HEK293 (cell line): ENCODE results near the gene RSPO4.

ENCODE experiments used
- ZNF133 ChIP-seq: fragments of 450-650 bp; formaldehyde crosslinking; IDR thresholded peaks from 2 replicates; pipeline ENCODE4 v1.5.1; 2016; ENCODE audit warnings: missing biosample characterization, missing genetic modification characterization
- ZNF175 ChIP-seq: fragments of 450-650 bp; formaldehyde crosslinking; IDR thresholded peaks from 2 replicates; pipeline ENCODE4 v1.5.1; 2016; ENCODE audit warnings: missing biosample characterization, missing genetic modification characterization
- ZNF416 ChIP-seq: fragments of 450-650 bp; formaldehyde crosslinking; IDR thresholded peaks from 2 replicates; pipeline ENCODE4 v1.5.1; 2016; ENCODE audit warnings: missing biosample characterization, missing genetic modification characterization
- ZNF830 ChIP-seq: fragments of 450-650 bp; IDR thresholded peaks from 2 replicates; pipeline ENCODE4 v1.5.0; 2018; ENCODE audit warnings: missing biosample characterization, missing genetic modification characterization, low read depth, mild to moderate bottlenecking, moderate library complexity
- TF ChIP-seq, protein P1 (sequence below): fragments of 450-650 bp; formaldehyde crosslinking; IDR thresholded peaks from 2 replicates; pipeline ENCODE4 v1.5.1; 2017; ENCODE audit warnings: missing biosample characterization, missing genetic modification characterization
- TF ChIP-seq, protein P2 (sequence below): fragments of 450-650 bp; formaldehyde crosslinking; IDR thresholded peaks from 2 replicates; pipeline ENCODE4 v1.5.1; 2016; ENCODE audit warnings: missing biosample characterization, missing genetic modification characterization
- TF ChIP-seq, protein P3 (sequence below): fragments of 450-650 bp; formaldehyde crosslinking; IDR thresholded peaks from 2 replicates; pipeline ENCODE4 v1.5.1; 2016; ENCODE audit warnings: missing biosample characterization, missing genetic modification characterization, low read depth
- TF ChIP-seq, protein P4 (sequence below): fragments of 450-650 bp; formaldehyde crosslinking; IDR thresholded peaks from 2 replicates; pipeline ENCODE4 v1.5.1; 2016; ENCODE audit warnings: missing biosample characterization, missing genetic modification characterization

DNA sequence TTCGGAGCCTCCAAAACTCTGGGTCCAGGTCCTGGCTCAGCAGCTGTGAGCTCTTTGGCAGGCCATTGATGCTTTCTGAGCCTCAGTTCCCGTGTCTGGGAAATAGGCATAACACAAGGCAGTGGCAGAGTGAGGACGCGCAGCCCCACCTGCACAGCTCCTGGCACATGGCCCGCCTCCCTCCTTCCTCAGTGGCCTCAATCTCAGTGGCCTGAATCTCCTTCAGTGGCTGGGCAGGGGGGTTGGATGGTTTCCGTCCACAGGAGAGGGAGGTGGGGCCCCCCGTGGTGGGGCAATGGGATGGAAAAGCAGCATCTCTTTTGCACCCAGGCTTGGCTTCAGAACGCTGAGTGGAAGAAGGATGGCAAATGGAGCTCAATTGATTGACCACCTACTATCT is 5.1 kb downstream of the RSPO4 start:
- TF ChIP-seq, protein P1, sequence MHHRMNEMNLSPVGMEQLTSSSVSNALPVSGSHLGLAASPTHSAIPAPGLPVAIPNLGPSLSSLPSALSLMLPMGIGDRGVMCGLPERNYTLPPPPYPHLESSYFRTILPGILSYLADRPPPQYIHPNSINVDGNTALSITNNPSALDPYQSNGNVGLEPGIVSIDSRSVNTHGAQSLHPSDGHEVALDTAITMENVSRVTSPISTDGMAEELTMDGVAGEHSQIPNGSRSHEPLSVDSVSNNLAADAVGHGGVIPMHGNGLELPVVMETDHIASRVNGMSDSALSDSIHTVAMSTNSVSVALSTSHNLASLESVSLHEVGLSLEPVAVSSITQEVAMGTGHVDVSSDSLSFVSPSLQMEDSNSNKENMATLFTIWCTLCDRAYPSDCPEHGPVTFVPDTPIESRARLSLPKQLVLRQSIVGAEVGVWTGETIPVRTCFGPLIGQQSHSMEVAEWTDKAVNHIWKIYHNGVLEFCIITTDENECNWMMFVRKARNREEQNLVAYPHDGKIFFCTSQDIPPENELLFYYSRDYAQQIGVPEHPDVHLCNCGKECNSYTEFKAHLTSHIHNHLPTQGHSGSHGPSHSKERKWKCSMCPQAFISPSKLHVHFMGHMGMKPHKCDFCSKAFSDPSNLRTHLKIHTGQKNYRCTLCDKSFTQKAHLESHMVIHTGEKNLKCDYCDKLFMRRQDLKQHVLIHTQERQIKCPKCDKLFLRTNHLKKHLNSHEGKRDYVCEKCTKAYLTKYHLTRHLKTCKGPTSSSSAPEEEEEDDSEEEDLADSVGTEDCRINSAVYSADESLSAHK (tag by site-specific recombination), result no peak
- TF ChIP-seq, protein P2, sequence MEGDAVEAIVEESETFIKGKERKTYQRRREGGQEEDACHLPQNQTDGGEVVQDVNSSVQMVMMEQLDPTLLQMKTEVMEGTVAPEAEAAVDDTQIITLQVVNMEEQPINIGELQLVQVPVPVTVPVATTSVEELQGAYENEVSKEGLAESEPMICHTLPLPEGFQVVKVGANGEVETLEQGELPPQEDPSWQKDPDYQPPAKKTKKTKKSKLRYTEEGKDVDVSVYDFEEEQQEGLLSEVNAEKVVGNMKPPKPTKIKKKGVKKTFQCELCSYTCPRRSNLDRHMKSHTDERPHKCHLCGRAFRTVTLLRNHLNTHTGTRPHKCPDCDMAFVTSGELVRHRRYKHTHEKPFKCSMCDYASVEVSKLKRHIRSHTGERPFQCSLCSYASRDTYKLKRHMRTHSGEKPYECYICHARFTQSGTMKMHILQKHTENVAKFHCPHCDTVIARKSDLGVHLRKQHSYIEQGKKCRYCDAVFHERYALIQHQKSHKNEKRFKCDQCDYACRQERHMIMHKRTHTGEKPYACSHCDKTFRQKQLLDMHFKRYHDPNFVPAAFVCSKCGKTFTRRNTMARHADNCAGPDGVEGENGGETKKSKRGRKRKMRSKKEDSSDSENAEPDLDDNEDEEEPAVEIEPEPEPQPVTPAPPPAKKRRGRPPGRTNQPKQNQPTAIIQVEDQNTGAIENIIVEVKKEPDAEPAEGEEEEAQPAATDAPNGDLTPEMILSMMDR (tag by site-specific recombination), result no peak
- no peak for TF ChIP-seq ZNF133 (tag by site-specific recombination)
- no peak for TF ChIP-seq ZNF416 (tag by site-specific recombination)
- TF ChIP-seq, protein P3, sequence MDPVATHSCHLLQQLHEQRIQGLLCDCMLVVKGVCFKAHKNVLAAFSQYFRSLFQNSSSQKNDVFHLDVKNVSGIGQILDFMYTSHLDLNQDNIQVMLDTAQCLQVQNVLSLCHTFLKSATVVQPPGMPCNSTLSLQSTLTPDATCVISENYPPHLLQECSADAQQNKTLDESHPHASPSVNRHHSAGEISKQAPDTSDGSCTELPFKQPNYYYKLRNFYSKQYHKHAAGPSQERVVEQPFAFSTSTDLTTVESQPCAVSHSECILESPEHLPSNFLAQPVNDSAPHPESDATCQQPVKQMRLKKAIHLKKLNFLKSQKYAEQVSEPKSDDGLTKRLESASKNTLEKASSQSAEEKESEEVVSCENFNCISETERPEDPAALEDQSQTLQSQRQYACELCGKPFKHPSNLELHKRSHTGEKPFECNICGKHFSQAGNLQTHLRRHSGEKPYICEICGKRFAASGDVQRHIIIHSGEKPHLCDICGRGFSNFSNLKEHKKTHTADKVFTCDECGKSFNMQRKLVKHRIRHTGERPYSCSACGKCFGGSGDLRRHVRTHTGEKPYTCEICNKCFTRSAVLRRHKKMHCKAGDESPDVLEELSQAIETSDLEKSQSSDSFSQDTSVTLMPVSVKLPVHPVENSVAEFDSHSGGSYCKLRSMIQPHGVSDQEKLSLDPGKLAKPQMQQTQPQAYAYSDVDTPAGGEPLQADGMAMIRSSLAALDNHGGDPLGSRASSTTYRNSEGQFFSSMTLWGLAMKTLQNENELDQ, result no peak
- no peak for TF ChIP-seq ZNF830 (tag by site-specific recombination)
- TF ChIP-seq ZNF175 (tag by site-specific recombination), result no peak
- TF ChIP-seq, protein P4, sequence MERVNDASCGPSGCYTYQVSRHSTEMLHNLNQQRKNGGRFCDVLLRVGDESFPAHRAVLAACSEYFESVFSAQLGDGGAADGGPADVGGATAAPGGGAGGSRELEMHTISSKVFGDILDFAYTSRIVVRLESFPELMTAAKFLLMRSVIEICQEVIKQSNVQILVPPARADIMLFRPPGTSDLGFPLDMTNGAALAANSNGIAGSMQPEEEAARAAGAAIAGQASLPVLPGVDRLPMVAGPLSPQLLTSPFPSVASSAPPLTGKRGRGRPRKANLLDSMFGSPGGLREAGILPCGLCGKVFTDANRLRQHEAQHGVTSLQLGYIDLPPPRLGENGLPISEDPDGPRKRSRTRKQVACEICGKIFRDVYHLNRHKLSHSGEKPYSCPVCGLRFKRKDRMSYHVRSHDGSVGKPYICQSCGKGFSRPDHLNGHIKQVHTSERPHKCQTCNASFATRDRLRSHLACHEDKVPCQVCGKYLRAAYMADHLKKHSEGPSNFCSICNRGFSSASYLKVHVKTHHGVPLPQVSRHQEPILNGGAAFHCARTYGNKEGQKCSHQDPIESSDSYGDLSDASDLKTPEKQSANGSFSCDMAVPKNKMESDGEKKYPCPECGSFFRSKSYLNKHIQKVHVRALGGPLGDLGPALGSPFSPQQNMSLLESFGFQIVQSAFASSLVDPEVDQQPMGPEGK (tag by site-specific recombination), result no peak
